AG04449 (cell line): Measurements from ENCODE around the gene CREB3.

ENCODE experiments used
- CTCF ChIA-PET: fragments of 350-600 bp; formaldehyde crosslinking; extraction: SDS; loops from one replicate; lab custom pipeline; 2021; ENCODE audit warnings: antibody characterized with exemption; lab: Yijun Ruan, JAX
- POLR2A ChIA-PET: fragments of 400-600, 350-600 bp; formaldehyde crosslinking; extraction: SDS; loops from one replicate; lab custom pipeline; 2020; ENCODE audit warnings: antibody characterized with exemption, inconsistent platforms; lab: Yijun Ruan, JAX
- DNase-seq: peaks from one replicate; pipeline ENCODE4 v3.0.0-alpha.2; 2010; ENCODE audit warnings: low read depth, low spot score
- H3K4me3 ChIP-seq: 2 replicates; pipeline ENCODE4 v1.5.1; 2011; ENCODE audit warnings: low read depth, mild to moderate bottlenecking, control low read depth, low read length
- TF ChIP-seq, protein P1 (sequence below): IDR thresholded peaks from one replicate; pipeline ENCODE4 v1.5.1; 2011; ENCODE audit warnings: mild to moderate bottlenecking, moderate library complexity, low read length, control low read depth, inconsistent platforms; ENCODE audit not compliant: insufficient read depth; ENCODE audit errors: missing control alignments

CREB3 gene

DNA sequence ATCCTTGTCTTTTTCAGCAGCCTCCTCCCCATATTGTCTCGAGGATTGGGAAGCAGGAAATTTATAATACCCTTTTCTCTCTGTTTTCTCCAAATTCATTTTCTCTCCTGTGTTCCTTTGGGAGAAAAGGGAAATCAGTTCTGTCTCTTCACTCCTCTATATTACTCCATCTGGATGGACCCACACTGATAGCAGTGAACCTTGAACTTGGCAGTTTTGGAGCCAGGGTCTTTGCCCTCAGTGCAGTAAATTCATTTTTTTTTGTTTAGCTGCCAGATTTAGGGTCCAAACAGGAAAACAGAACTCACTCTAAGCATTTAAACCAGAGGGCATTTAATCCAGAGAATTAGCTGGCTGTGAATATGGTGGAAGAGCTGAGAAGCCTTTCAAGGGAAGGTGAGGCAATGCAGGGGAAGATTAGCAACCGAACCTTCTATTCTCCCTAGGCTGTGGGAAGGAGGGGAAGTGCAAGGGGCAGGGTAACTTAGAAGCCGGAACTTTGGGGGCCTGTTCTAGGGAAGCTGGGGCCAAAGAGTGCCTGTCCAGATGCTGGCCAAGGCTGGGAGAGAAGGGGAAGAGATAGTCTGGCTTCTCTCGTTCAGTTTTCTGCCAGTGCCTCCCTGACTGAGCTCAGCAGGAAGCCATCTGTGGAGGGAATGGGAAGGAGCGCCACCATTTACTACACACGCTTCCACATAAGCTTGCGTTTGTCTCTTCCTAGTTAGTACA lies 42.6 kb downstream of the CREB3 start:
- ChIA-PET CTCF (interaction anchor here (0.6 to 11.6 kb wide), 9 partner anchors 9 to 107 kb away, joined by 3 to 102 read pairs (median 3); no protein-coding TSS in a partner anchor), POLR2A (no interaction called here)
- no peak for DNase-seq
- TF ChIP-seq, protein P1, sequence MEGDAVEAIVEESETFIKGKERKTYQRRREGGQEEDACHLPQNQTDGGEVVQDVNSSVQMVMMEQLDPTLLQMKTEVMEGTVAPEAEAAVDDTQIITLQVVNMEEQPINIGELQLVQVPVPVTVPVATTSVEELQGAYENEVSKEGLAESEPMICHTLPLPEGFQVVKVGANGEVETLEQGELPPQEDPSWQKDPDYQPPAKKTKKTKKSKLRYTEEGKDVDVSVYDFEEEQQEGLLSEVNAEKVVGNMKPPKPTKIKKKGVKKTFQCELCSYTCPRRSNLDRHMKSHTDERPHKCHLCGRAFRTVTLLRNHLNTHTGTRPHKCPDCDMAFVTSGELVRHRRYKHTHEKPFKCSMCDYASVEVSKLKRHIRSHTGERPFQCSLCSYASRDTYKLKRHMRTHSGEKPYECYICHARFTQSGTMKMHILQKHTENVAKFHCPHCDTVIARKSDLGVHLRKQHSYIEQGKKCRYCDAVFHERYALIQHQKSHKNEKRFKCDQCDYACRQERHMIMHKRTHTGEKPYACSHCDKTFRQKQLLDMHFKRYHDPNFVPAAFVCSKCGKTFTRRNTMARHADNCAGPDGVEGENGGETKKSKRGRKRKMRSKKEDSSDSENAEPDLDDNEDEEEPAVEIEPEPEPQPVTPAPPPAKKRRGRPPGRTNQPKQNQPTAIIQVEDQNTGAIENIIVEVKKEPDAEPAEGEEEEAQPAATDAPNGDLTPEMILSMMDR: no peak
- no peak overlapping the region for H3K4me3 ChIP-seq

DNA sequence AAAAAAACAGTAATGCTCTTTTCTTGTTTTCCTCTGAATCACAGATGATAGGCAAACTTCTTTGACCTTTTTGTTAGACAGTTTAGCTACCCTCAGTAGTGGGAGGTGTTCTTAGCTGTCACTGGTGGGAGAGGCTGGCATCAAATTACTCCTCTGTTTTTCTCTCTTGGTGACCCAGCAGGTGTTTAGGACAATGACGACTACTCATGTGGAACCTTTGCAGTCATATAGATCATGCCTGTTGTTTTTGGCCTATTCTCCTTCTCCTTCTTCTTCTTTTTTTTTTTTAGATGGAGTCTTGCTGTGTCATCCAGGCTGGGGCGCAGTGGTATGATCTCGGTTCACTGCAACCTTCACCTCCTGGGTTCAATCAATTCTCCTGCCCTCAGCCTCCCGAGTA lies 43.6 kb downstream of the CREB3 start:
- CTCF ChIA-PET: interaction anchor here (0.7 to 11.6 kb wide), 7 partner anchors 9 to 107 kb away, joined by 3 to 102 read pairs (median 3); no protein-coding TSS in a partner anchor
- TF ChIP-seq, protein P1: no peak
- POLR2A ChIA-PET: no interaction called here
- no peak overlapping the region for H3K4me3 ChIP-seq
- DNase-seq: no peak

DNA sequence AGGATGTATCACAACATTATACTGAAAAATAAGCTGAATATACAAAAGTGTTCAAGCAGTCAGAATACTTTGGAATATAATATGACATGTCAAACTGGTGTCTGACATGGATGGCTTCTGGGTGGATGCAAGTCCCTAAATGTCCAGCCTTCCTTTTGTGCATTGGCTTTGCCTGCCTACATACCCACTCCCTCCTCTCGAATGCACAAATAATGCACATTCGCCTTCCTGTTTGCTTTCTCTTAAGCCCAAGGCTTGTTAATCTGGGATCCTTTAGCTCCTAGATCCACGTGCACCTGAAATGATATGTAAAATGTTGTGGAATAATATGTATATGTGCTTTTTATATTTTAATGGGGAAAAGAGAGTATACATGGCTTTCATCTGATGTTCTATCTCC lies 46.0 kb downstream of the CREB3 start:
- ChIA-PET POLR2A (interaction anchor here (0.7 kb wide), 1 partner anchor 9 kb away, joined by 3 read pairs; no protein-coding TSS in a partner anchor), CTCF (interaction anchor here (0.8 to 11.6 kb wide), 7 partner anchors 8 to 104 kb away, joined by 3 to 102 read pairs (median 3); no protein-coding TSS in a partner anchor)
- no peak for DNase-seq
- H3K4me3 ChIP-seq: no peak overlapping the region
- TF ChIP-seq, protein P1: no peak

DNA sequence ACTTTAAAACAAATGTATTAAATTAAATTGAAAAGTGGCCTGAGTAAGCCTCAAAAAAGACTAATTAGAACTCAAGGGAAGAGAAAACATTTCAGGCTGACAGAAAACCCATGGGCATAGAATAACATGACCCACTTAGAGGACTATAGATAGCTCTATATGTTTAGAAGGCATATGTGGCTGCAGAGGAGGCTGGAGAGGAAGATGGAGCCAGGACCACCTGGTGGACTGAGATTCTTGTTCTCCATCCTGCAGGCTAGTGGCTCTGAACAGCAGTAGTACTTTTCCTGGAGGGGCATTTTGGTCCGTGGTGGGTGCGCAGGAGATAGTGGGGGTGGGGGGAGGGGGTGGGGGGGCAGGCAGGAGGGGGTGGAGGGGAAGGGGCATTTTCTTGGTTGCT lies 48.6 kb downstream of the CREB3 start:
- H3K4me3 ChIP-seq: no peak overlapping the region
- POLR2A ChIA-PET: no interaction called here
- CTCF ChIA-PET: interaction anchor here (1.0 to 3.2 kb wide), 3 partner anchors 9 to 164 kb away, joined by 3 to 17 read pairs (median 3); no protein-coding TSS in a partner anchor
- TF ChIP-seq, protein P1: no peak
- DNase-seq: no peak

DNA sequence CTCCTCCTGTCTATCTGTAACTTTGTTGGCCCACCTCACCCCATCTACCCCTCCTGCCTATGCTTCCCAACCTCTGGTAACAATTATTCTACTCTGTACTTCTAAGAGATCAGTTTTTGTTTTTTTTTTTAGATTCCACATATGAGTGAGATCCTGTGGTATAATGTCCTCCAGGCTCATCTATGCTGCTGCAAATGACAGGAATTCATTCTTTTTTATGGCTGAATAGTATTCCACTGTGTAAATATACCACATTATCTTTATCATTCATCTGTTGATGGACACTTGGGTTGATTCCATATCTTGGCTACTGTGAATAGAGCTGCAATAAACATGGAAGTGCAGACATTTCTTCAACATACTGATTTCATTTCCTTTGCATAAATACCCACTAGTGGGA lies 51.0 kb downstream of the CREB3 start:
- H3K4me3 ChIP-seq: no peak overlapping the region
- ChIA-PET POLR2A (no interaction called here), CTCF (interaction anchor here (1.4 kb wide), 1 partner anchor 43 kb away, joined by 5 read pairs; no protein-coding TSS in a partner anchor)
- TF ChIP-seq, protein P1: no peak
- no peak for DNase-seq
